ENCODE data around the gene AREL1. TPM values are rescaled to one million over a fixed set of nuclear protein-coding genes. Genes with fewer than 3 reads are reported as not detected.
A peak's percentile ranks its signal among the peaks of the same experiment; 100 is the strongest.

AREL1 gene
- total RNA-seq, 1 donor from 2014 or later: 17.9 TPM

- no peaks in the 10 kb centered on the region for H3K9me3 ChIP-seq
- peaks cover 15 to 53% of the 10 kb centered on the region in 2 donors for H3K36me3 ChIP-seq
- no peak for DNase-seq (ENCODE audit: low spot score in 2 of 2)
- peak overlapping the region in 1 of 2 donors; percentile 10 for H3K27ac ChIP-seq
- no peak overlapping the region for H3K4me3 ChIP-seq
- TF ChIP-seq CTCF (IDR thresholded peaks at IDR 0.05): no peak
- intact Hi-C loops (cut with DNase I): no loop called here
- H3K27me3 ChIP-seq: no peaks in the 10 kb centered on the region
- peaks cover 0 to 9% of the 10 kb centered on the region in 2 donors for H3K4me1 ChIP-seq
These were observed 37.7 kb downstream of the AREL1 start for GRCh38 chr14:74675219-74675618.

DNA sequence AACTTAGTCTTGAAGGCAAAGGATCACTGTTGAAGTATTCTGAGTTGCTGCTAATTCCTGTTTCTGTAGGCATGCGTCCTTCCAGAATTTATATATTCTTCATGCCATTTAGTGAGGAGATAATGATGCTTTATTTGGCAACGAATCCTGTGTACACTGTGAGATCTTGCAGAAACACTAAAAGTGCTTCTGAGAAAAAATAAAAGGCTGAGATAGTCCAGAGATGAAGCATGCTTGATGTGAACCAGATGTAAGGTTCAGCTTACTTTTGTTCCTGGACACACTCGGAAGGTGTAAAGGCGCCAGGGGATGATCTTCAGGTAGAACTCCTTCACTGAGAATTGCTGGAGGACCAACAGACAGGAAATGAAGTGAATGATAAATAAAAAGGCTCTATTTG lies 39.1 kb downstream of the AREL1 start:
- Histone ChIP-seq H3K36me3 (peaks cover 27 to 55% of the 10 kb centered on the region in 2 donors), H3K4me3 (no peak overlapping the region), H3K9me3 (no peaks in the 10 kb centered on the region), H3K4me1 (peaks cover 3 to 15% of the 10 kb centered on the region in 2 donors), H3K27me3 (no peaks in the 10 kb centered on the region), H3K27ac (peak overlapping the region; percentile 78 to 87)
- TF ChIP-seq CTCF (IDR thresholded peaks at IDR 0.05): no peak
- no peak for DNase-seq (ENCODE audit: low spot score in 2 of 2)
- intact Hi-C loops (cut with DNase I): no loop called here

DNA sequence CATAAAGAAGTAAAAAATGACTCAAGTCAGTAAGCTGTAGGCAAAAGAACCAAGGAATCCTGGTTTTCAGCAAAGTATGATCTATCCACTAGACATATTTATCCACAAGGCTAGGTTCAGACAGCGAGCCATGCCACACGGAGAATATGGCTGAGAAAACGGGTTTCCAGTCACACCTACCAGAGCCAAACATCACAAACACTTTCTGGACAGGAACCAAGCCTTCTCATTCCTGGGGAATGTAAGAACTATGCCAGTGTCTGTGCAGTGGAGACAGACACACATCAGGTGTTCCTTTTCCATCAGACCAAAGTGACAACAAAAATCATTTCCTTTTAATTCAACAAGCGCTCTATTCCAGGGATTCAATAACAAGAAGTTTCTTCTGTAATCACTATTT lies 41.1 kb downstream of the AREL1 start:
- DNase-seq (ENCODE audit: low spot score in 2 of 2): peak in 1 of 2 donors; percentile 77
- Histone ChIP-seq H3K9me3 (no peaks in the 10 kb centered on the region), H3K4me3 (no peak overlapping the region), H3K27ac (peak overlapping the region; percentile 78 to 87), H3K27me3 (no peaks in the 10 kb centered on the region), H3K4me1 (peaks cover 3 to 15% of the 10 kb centered on the region in 2 donors), H3K36me3 (peaks cover 34 to 73% of the 10 kb centered on the region in 2 donors)
- no peak for TF ChIP-seq CTCF (IDR thresholded peaks at IDR 0.05)
- intact Hi-C loops (cut with DNase I): loop anchor here (1.0 to 2.0 kb wide), 2 partner anchors 42 to 59 kb away; partner anchors contain the start of genes AREL1, FCF1 and LTBP2

DNA sequence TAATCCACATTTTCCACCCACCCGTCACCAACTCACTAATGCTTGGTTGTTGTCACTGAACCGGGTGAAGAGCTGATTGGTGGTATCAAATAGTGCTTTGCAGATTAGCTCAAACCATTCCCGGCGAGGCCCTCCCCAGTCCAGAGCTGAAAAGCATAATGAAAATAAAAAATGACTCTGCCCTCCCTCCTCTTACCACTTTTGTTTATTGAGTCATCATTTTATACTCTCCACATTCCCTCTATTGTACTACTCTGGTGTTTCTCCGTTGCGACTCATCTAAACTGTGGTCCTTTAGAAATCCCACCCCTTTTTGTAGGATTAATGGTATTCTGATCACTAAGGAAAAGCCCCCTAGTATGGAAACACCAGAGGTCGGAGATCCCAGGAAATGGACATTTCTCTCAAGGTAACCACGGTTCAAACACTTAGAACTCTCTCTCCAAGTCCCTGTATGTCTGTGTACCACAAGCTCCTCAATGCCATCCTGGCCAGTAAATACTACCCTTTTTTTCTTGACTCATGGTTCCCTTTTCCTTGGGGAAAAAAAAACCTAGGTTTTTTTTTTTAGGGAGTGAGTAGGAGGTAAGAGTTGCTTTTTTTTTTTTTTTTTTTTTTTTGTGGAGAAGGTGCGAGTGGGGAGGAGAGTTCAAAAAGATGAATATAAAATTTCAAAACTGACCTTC lies 42.0 kb downstream of the AREL1 start:
- intact Hi-C loops (cut with DNase I): loop anchor here (1.0 to 2.0 kb wide), 2 partner anchors 42 to 58 kb away; partner anchors contain the start of genes AREL1, FCF1 and LTBP2
- H3K9me3 ChIP-seq: no peaks in the 10 kb centered on the region

GRCh38 chr14:74669846-74670245 lies 43.0 kb downstream of the AREL1 start:
- intact Hi-C loops (cut with DNase I): loop anchor here (2.0 kb wide), 1 partner anchor 57 kb away; the partner anchor contains the start of gene LTBP2
- Histone ChIP-seq H3K4me3 (no peak overlapping the region), H3K27ac (peak overlapping the region; percentile 78 to 87), H3K27me3 (no peaks in the 10 kb centered on the region), H3K4me1 (peaks cover 3 to 15% of the 10 kb centered on the region in 2 donors), H3K9me3 (no peaks in the 10 kb centered on the region), H3K36me3 (peaks cover 24 to 57% of the 10 kb centered on the region in 2 donors)
- no peak for TF ChIP-seq CTCF (IDR thresholded peaks at IDR 0.05)
- DNase-seq (ENCODE audit: low spot score in 2 of 2): no peak

More for the DNA sequence above, 42.0 kb downstream of the AREL1 start:
- no peak for DNase-seq (ENCODE audit: low spot score in 2 of 2)
- Histone ChIP-seq H3K4me3 (no peak overlapping the region), H3K27me3 (no peaks in the 10 kb centered on the region), H3K4me1 (peaks cover 3 to 15% of the 10 kb centered on the region in 2 donors), H3K36me3 (peaks cover 34 to 68% of the 10 kb centered on the region in 2 donors), H3K27ac (peak overlapping the region; percentile 78 to 87)
- no peak for TF ChIP-seq CTCF (IDR thresholded peaks at IDR 0.05)

All from ascending aorta (tissue), 2 donors.